ENCODE measurements around the gene KCNJ5. TPM values are rescaled to one million over a fixed set of nuclear protein-coding genes. Genes with fewer than 3 reads are reported as not detected.

The KCNJ5 gene
- total and polyA plus RNA-seq, 2 experiments from 2014 or later, result not detected

DNA sequence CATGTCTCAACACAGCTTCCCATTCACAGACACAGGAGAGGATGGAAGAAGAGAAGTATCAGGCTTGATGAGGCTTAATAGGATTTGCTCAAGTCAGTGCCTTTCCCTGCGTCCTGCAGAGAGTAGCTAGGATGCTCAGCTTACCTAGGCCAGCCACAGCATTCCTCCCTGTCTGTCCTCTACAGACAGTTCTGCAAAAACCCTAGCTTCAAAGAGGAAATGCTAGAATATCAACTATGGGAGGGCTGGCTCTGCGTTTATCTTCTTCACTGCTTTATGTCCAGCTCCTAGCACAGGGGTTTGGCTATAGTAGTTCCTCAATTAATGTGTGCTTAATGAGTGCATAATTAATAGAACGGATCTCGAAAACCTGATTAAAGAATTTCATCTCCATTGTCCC, 16.4 kb downstream of the KCNJ5 start (continued):
- no peak for TF ChIP-seq JUNB (IDR thresholded peaks at IDR 0.05; ENCODE audit: unreplicated experiment)
- TF ChIP-seq, protein P1, sequence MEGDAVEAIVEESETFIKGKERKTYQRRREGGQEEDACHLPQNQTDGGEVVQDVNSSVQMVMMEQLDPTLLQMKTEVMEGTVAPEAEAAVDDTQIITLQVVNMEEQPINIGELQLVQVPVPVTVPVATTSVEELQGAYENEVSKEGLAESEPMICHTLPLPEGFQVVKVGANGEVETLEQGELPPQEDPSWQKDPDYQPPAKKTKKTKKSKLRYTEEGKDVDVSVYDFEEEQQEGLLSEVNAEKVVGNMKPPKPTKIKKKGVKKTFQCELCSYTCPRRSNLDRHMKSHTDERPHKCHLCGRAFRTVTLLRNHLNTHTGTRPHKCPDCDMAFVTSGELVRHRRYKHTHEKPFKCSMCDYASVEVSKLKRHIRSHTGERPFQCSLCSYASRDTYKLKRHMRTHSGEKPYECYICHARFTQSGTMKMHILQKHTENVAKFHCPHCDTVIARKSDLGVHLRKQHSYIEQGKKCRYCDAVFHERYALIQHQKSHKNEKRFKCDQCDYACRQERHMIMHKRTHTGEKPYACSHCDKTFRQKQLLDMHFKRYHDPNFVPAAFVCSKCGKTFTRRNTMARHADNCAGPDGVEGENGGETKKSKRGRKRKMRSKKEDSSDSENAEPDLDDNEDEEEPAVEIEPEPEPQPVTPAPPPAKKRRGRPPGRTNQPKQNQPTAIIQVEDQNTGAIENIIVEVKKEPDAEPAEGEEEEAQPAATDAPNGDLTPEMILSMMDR (conservative IDR thresholded peaks at IDR 0.05; ENCODE audit: low read depth in 2 of 2), result no peak
- no peak for TF ChIP-seq ZNF331 (CRISPR knock-in tag; IDR thresholded peaks at IDR 0.05; ENCODE audit: low read depth)
- no peak for TF ChIP-seq EZH2 (IDR thresholded peaks at IDR 0.05; ENCODE audit: low read depth, unreplicated experiment)

- no peak overlapping the region for H3K4me2 ChIP-seq
- TF ChIP-seq, protein P1 (conservative IDR thresholded peaks at IDR 0.05; ENCODE audit: low read depth in 2 of 2), result no peak
- TF ChIP-seq NANOG (IDR thresholded peaks at IDR 0.05; ENCODE audit: borderline replicate concordance) (no peak), REST (IDR thresholded peaks at IDR 0.05; ENCODE audit: unreplicated experiment) (no peak), STAT1 (IDR thresholded peaks at IDR 0.05; ENCODE audit: unreplicated experiment) (no peak), ZNF331 (CRISPR knock-in tag; IDR thresholded peaks at IDR 0.05; ENCODE audit: low read depth) (no peak)
- TF ChIP-seq, protein P2, sequence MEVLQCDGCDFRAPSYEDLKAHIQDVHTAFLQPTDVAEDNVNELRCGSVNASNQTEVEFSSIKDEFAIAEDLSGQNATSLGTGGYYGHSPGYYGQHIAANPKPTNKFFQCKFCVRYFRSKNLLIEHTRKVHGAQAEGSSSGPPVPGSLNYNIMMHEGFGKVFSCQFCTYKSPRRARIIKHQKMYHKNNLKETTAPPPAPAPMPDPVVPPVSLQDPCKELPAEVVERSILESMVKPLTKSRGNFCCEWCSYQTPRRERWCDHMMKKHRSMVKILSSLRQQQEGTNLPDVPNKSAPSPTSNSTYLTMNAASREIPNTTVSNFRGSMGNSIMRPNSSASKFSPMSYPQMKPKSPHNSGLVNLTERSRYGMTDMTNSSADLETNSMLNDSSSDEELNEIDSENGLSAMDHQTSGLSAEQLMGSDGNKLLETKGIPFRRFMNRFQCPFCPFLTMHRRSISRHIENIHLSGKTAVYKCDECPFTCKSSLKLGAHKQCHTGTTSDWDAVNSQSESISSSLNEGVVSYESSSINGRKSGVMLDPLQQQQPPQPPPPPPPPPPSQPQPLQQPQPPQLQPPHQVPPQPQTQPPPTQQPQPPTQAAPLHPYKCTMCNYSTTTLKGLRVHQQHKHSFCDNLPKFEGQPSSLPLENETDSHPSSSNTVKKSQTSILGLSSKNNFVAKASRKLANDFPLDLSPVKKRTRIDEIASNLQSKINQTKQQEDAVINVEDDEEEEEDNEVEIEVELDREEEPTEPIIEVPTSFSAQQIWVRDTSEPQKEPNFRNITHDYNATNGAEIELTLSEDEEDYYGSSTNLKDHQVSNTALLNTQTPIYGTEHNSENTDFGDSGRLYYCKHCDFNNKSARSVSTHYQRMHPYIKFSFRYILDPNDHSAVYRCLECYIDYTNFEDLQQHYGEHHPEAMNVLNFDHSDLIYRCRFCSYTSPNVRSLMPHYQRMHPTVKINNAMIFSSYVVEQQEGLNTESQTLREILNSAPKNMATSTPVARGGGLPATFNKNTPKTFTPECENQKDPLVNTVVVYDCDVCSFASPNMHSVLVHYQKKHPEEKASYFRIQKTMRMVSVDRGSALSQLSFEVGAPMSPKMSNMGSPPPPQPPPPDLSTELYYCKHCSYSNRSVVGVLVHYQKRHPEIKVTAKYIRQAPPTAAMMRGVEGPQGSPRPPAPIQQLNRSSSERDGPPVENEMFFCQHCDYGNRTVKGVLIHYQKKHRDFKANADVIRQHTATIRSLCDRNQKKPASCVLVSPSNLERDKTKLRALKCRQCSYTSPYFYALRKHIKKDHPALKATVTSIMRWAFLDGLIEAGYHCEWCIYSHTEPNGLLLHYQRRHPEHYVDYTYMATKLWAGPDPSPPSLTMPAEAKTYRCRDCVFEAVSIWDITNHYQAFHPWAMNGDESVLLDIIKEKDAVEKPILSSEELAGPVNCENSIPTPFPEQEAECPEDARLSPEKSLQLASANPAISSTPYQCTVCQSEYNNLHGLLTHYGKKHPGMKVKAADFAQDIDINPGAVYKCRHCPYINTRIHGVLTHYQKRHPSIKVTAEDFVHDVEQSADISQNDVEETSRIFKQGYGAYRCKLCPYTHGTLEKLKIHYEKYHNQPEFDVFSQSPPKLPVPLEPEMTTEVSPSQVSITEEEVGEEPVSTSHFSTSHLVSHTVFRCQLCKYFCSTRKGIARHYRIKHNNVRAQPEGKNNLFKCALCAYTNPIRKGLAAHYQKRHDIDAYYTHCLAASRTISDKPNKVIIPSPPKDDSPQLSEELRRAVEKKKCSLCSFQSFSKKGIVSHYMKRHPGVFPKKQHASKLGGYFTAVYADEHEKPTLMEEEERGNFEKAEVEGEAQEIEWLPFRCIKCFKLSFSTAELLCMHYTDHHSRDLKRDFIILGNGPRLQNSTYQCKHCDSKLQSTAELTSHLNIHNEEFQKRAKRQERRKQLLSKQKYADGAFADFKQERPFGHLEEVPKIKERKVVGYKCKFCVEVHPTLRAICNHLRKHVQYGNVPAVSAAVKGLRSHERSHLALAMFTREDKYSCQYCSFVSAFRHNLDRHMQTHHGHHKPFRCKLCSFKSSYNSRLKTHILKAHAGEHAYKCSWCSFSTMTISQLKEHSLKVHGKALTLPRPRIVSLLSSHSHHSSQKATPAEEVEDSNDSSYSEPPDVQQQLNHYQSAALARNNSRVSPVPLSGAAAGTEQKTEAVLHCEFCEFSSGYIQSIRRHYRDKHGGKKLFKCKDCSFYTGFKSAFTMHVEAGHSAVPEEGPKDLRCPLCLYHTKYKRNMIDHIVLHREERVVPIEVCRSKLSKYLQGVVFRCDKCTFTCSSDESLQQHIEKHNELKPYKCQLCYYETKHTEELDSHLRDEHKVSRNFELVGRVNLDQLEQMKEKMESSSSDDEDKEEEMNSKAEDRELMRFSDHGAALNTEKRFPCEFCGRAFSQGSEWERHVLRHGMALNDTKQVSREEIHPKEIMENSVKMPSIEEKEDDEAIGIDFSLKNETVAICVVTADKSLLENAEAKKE (CRISPR knock-in tag; IDR thresholded peaks at IDR 0.05), result no peak
Observed at GRCh38 chr11:128908391-128909246, 17.5 kb downstream of the KCNJ5 start.

More at GRCh38 chr11:128908391-128909246, 17.5 kb downstream of the KCNJ5 start:
- H3K9me2 ChIP-seq (ENCODE audit: insufficient read depth), result no peaks in the 10 kb centered on the region
- no peak overlapping the region for H3K4me3 ChIP-seq
- peaks cover 13% of the 10 kb centered on the region; the same call in 1 of the 2 replicates for H3F3A ChIP-seq (replicated peaks; ENCODE audit: low read depth)
- Mint-ChIP-seq H3K4me3 (no peak overlapping the region), H3K27me3 (ENCODE audit: insufficient read depth, low read depth, poor library complexity) (peaks cover 43% of the 10 kb centered on the region), H3K9me3 (peaks cover 10% of the 10 kb centered on the region; the same call in 2 of the 3 replicates), H3K4me1 (peaks cover 10% of the 10 kb centered on the region), H3K27ac (no peak overlapping the region), H3K36me3 (ENCODE audit: low read depth) (no peaks in the 10 kb centered on the region; the same call in 2 of the 3 replicates)
- no peaks in the 10 kb centered on the region for H3K79me2 ChIP-seq (replicated peaks; ENCODE audit: insufficient read depth)
- H4K20me1 ChIP-seq (replicated peaks; ENCODE audit: insufficient read depth), result no peaks in the 10 kb centered on the region
- H2AFZ ChIP-seq, result no peak overlapping the region
- no peak overlapping the region for H3K27ac ChIP-seq (ENCODE audit: low read depth)
- H3K36me3 ChIP-seq (ENCODE audit: insufficient read depth), result no peaks in the 10 kb centered on the region
- H3K4me1 ChIP-seq (ENCODE audit: insufficient read depth), result peaks cover 13% of the 10 kb centered on the region
- H3K27me3 ChIP-seq (ENCODE audit: insufficient read depth), result peaks cover 52% of the 10 kb centered on the region
- ATAC-seq (no peak), DNase-seq (ENCODE audit: low spot score) (no peak)

Measured in GM23338 (cell line).